ENCODE data around the gene NRSN2.

DNA sequence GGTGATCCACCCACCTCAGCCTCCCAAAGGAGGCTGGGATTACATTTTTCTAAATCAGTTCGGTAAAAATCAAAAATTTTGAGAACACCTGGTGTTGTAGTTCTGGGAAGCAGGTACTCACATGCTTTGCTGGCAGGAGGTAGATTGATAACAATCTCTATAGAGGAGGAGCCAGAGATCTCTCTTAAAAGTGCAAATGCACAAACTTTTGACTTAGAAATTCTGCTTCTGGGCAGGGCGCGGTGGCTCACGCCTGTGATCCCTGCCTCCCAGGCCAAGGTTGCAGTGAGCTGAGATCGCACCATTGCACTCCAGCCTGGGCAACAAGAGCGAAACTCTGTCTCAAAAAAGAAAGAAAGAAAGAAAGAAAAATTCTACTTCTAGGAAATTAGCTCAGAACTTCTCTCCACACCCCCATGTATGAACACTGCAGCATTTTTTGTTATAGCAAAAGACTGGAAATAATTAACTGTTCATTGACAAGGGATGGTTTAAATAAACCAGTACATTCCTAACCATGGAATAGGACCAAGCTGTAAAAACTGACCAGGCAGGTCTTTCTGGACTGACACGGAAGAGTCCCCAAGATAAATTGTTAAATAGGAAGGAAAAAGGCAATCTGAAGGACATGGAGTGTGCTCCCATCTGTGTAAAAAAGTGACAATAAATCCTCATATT lies 19.3 kb downstream of the NRSN2 start:
- TF ChIP-seq EP300 (IDR thresholded peaks at IDR 0.05; ENCODE audit: borderline replicate concordance) = no peak
- TF ChIP-seq, protein P1, sequence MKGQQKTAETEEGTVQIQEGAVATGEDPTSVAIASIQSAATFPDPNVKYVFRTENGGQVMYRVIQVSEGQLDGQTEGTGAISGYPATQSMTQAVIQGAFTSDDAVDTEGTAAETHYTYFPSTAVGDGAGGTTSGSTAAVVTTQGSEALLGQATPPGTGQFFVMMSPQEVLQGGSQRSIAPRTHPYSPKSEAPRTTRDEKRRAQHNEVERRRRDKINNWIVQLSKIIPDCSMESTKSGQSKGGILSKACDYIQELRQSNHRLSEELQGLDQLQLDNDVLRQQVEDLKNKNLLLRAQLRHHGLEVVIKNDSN (IDR thresholded peaks at IDR 0.05) = no peak
- TF ChIP-seq YY1 (IDR thresholded peaks at IDR 0.05; ENCODE audit: low read depth) = no peak
- TF ChIP-seq EGR1 (IDR thresholded peaks at IDR 0.05) = no peak
- no peak for TF ChIP-seq RAD21 (IDR thresholded peaks at IDR 0.05; ENCODE audit: low read depth)
- TF ChIP-seq CEBPB (IDR thresholded peaks at IDR 0.05) = no peak
- 0 out of 2 replicates have a peak, but pooled peaks have one; percentile 6 for TF ChIP-seq TEAD4 (IDR thresholded peaks at IDR 0.05)
- TF ChIP-seq, protein P2, sequence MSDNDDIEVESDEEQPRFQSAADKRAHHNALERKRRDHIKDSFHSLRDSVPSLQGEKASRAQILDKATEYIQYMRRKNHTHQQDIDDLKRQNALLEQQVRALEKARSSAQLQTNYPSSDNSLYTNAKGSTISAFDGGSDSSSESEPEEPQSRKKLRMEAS (IDR thresholded peaks at IDR 0.05) = no peak

All from Ishikawa (cell line).